DOHH2 (cell line): ENCODE data around the gene FBXL14.

Experiments used
- H3F3A ChIP-seq: fragments of 200-600 bp; sonication (generic), shearing (Covaris generic); 2 replicates; pipeline ENCODE4 v1.6.0; 2016; ENCODE audit warnings: antibody characterized with exemption, mild to moderate bottlenecking; ENCODE audit not compliant: control insufficient read depth, insufficient read depth
- H3K27ac ChIP-seq: fragments of 200-600 bp; sonication (generic); 2 replicates; pipeline ENCODE4 v1.5.1; 2014; ENCODE audit warnings: low read depth, mild to moderate bottlenecking, low read length, moderate library complexity
- H3K27me3 ChIP-seq: fragments of 200-600 bp; sonication (generic); 2 replicates; pipeline ENCODE4 v1.6.1; 2014; ENCODE audit warnings: mild to moderate bottlenecking, low read length, mixed read lengths; ENCODE audit not compliant: control insufficient read depth
- H3K36me3 ChIP-seq: fragments of 200-600 bp; sonication (generic); 2 replicates; pipeline ENCODE4 v1.6.1; 2014; ENCODE audit warnings: mild to moderate bottlenecking, low read length, moderate library complexity, mixed read lengths; ENCODE audit not compliant: control insufficient read depth
- H3K4me1 ChIP-seq: fragments of 200-600 bp; sonication (generic); 2 replicates; pipeline ENCODE4 v1.6.1; 2014; ENCODE audit warnings: mild to moderate bottlenecking, low read length, mixed read lengths; ENCODE audit not compliant: control insufficient read depth
- H3K4me2 ChIP-seq: fragments of 200-600 bp; sonication (generic); 2 replicates; pipeline ENCODE4 v1.6.0; 2014; ENCODE audit warnings: mild to moderate bottlenecking, low read length, moderate library complexity
- H3K4me3 ChIP-seq: fragments of 200-600 bp; sonication (generic); 2 replicates; pipeline ENCODE4 v1.5.1; 2014; ENCODE audit warnings: mild to moderate bottlenecking, low read length, mixed read lengths
- H3K79me2 ChIP-seq: fragments of 200-600 bp; sonication (generic); 2 replicates; pipeline ENCODE4 v1.6.1; 2014; ENCODE audit warnings: mild to moderate bottlenecking, low read length, mixed read lengths; ENCODE audit not compliant: control insufficient read depth
- H3K9me2 ChIP-seq: fragments of 200-600 bp; sonication (generic); replicated peaks from 2 replicates; pipeline ENCODE4 v1.6.1; 2014; ENCODE audit warnings: mild to moderate bottlenecking, low read length, mixed read lengths; ENCODE audit not compliant: control insufficient read depth
- H3K9me3 ChIP-seq: fragments of 200-600 bp; sonication (generic); 2 replicates; pipeline ENCODE4 v1.6.1; 2014; ENCODE audit warnings: antibody characterized with exemption, low read length, mixed read lengths; ENCODE audit not compliant: control insufficient read depth, insufficient read depth
- H4K20me1 ChIP-seq: fragments of 200-600 bp; sonication (generic); 2 replicates; pipeline ENCODE4 v1.6.0; 2014; ENCODE audit warnings: low read depth, mild to moderate bottlenecking, antibody characterized with exemption, low read length, moderate library complexity; ENCODE audit not compliant: control insufficient read depth, insufficient read depth
- CTCF ChIP-seq: fragments of 200-600 bp; sonication (generic); IDR thresholded peaks from one replicate; pipeline ENCODE4 v1.5.1; 2014; ENCODE audit warnings: antibody characterized with exemption, mild to moderate bottlenecking, low read depth, low read length; ENCODE audit not compliant: poor library complexity, severe bottlenecking
- EZH2phosphoT487 ChIP-seq: fragments of 200-600 bp; sonication (generic); IDR thresholded peaks from 2 replicates; pipeline ENCODE4 v1.6.1; 2017; ENCODE audit warnings: borderline replicate concordance, mild to moderate bottlenecking, antibody characterized with exemption, low read length, moderate library complexity, mixed read lengths

FBXL14 gene

GRCh38 chr12:1539135-1539534 is 55.2 kb downstream of the FBXL14 start:
- H4K20me1 ChIP-seq, result no peaks in the 10 kb centered on the region; the same call in 1 of the 2 replicates
- H3K79me2 ChIP-seq, result no peaks in the 10 kb centered on the region

DNA sequence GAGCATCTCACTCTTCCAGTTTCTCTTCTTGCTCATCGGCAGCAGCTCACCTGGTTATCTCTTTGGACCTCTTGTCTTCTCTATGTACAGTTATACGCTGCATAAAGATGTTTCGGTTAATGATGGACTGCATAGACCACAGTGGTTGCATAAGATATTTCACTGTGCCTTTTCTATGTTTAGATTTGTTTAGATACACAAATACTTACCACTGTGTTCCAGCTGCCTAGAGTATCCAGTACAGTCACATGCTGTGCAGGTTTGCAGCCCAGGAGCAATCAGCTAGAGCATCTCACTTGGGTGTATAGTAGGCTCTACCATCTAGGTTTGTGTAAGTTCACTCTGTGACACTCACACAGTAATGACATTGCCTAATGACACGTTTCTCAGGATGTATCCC is 57.6 kb downstream of the FBXL14 start:
- Histone ChIP-seq H3K4me3 (no peak overlapping the region), H3F3A (peaks cover 6% of the 10 kb centered on the region), H3K79me2 (no peaks in the 10 kb centered on the region), H3K27ac (no peak overlapping the region), H4K20me1 (no peaks in the 10 kb centered on the region; the same call in none of the 2 replicates), H3K36me3 (no peaks in the 10 kb centered on the region), H3K9me3 (no peaks in the 10 kb centered on the region), H3K4me1 (peaks cover 29% of the 10 kb centered on the region), H3K27me3 (peaks cover 59% of the 10 kb centered on the region), H3K4me2 (no peak overlapping the region), H3K9me2 (no peaks in the 10 kb centered on the region)
- TF ChIP-seq CTCF, result no peak
- no peak for TF ChIP-seq EZH2phosphoT487

More at GRCh38 chr12:1539135-1539534, 55.2 kb downstream of the FBXL14 start:
- Histone ChIP-seq H3K36me3 (no peaks in the 10 kb centered on the region), H3F3A (no peaks in the 10 kb centered on the region), H3K27ac (no peak overlapping the region), H3K9me2 (no peaks in the 10 kb centered on the region), H3K4me2 (no peak overlapping the region), H3K4me3 (no peak overlapping the region), H3K27me3 (peaks cover 40% of the 10 kb centered on the region), H3K9me3 (no peaks in the 10 kb centered on the region), H3K4me1 (peaks cover 6% of the 10 kb centered on the region)
- TF ChIP-seq EZH2phosphoT487, result no peak

- Histone ChIP-seq H3K4me3 (no peak overlapping the region), H3K27me3 (peaks cover 68% of the 10 kb centered on the region), H3F3A (peaks cover 6% of the 10 kb centered on the region), H3K36me3 (no peaks in the 10 kb centered on the region), H4K20me1 (no peaks in the 10 kb centered on the region; the same call in none of the 2 replicates), H3K79me2 (no peaks in the 10 kb centered on the region), H3K4me1 (peaks cover 40% of the 10 kb centered on the region), H3K4me2 (no peak overlapping the region), H3K9me2 (no peaks in the 10 kb centered on the region), H3K9me3 (no peaks in the 10 kb centered on the region), H3K27ac (no peak overlapping the region)
- TF ChIP-seq EZH2phosphoT487, result no peak
- TF ChIP-seq CTCF, result no peak
Observed at GRCh38 chr12:1534748-1535147, 59.6 kb downstream of the FBXL14 start.

DNA sequence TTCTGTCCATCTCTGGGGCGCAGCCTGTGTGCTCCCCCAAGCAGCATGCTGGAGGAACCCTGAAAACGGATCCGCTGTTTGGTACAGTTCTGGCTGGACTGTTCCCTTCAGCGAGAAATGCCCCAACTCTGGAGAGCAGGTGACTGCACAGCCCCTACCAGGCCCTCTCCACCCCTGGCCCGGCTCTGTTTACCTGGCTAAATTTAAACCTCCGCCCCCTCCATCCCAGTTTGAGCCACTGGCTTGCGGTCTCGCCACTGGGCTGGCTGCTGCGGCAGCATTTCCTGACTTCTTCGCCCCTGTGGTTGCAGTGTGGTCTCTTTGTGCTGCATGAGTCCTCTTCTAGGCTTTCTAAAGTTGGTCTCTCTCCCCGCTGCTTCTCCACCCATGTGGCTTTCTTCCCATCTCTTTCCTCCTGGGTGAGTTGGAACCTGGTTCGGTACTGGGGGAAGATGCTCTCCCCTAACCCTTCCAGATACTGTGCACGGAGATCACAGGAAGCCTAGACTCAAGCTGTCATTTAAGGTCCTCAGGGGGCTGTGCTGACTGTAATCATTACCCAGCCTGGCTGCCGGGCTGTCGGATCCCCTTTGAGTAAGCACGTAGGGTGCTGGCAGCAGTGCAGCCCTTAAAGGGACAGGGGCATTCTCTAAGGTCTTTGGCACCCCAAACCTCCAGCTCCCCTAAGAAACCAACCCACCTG is 60.6 kb downstream of the FBXL14 start:
- H3K4me1 ChIP-seq, result peaks cover 41% of the 10 kb centered on the region
- H3K27ac ChIP-seq, result no peak overlapping the region
- peak; percentile 14 for TF ChIP-seq CTCF
- no peak for TF ChIP-seq EZH2phosphoT487
- H3K4me3 ChIP-seq, result peak overlapping the region; percentile 51
- peaks cover 6% of the 10 kb centered on the region for H3F3A ChIP-seq
- no peaks in the 10 kb centered on the region for H3K9me2 ChIP-seq
- no peaks in the 10 kb centered on the region for H3K36me3 ChIP-seq
- H4K20me1 ChIP-seq, result no peaks in the 10 kb centered on the region; the same call in none of the 2 replicates
- H3K79me2 ChIP-seq, result no peaks in the 10 kb centered on the region
- no peaks in the 10 kb centered on the region for H3K9me3 ChIP-seq
- H3K4me2 ChIP-seq, result peak overlapping the region; percentile 59
- peaks cover 78% of the 10 kb centered on the region for H3K27me3 ChIP-seq
